ENCODE data around the gene SERPIND1.
"Not testable (repeated sequence)": the region's sequence is repeated elsewhere in the genome, so short reads cannot be mapped to it uniquely, and the experiment has no call there.

Gene SERPIND1, protein sequence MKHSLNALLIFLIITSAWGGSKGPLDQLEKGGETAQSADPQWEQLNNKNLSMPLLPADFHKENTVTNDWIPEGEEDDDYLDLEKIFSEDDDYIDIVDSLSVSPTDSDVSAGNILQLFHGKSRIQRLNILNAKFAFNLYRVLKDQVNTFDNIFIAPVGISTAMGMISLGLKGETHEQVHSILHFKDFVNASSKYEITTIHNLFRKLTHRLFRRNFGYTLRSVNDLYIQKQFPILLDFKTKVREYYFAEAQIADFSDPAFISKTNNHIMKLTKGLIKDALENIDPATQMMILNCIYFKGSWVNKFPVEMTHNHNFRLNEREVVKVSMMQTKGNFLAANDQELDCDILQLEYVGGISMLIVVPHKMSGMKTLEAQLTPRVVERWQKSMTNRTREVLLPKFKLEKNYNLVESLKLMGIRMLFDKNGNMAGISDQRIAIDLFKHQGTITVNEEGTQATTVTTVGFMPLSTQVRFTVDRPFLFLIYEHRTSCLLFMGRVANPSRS

DNA sequence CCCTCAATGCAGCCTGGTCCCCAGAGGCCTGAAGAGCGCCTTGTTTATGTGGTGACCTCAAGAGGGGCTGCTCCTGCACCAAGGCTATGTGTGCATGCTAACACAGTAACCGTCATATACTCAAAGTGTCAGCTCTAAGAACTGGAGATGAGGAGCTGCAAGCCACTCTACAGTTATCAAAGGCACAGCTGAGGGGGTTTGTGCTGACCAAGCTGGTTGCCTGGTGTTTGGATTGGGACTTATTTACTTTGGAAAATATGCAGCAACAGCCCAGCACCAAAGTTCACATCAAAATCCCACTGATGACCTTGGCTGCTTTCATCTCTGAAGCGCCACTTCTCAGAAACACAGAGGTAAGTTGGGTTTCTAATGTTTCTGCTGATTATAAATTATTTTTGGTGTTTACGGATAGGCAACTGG lies at the start of gene SERPIND1:
SERPIND1 (plus strand) TSS at position 321 of the 420 bp plus-strand sequence. CDS start 5,200 bp downstream, outside the sequence.
- DNase-seq: no peak

DNA sequence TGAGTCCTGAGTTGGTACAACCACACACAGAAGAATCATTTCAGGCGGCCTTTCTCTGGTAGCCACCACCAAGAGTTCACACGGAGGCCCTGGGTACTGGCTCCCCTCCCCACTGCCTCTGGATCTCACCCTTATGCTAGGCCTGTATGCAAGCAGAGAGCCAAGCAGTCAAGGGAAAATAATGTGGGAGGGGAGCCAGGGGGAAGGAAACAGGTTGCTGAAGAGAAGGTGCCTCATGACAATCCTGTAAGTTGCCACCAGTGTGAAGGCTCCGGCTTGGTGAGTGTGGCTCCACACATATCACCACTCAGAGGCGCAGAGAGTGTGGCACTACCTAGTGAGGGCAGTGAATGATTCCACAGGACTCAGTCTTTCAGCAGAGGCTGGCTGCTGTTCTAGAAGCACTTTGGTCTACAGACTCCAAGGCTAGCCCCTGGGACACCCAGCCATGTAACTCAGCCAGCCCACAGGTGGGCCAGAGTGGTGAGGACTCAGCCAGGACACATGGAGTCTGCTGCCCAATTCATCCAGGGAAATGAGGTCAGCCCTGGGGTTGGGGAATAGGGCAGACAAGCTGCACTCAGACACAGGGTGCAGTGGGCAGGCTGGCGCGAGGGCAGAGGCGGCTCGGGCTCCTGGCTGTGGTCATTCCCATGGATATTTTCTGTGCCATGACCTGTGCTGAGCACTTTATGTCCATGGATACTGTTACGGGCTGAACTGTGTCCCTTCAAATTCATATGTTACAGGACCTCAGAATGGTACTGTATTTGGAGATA lies 49.0 kb upstream of the SERPIND1 start:
- DNase-seq: no peak

DNA sequence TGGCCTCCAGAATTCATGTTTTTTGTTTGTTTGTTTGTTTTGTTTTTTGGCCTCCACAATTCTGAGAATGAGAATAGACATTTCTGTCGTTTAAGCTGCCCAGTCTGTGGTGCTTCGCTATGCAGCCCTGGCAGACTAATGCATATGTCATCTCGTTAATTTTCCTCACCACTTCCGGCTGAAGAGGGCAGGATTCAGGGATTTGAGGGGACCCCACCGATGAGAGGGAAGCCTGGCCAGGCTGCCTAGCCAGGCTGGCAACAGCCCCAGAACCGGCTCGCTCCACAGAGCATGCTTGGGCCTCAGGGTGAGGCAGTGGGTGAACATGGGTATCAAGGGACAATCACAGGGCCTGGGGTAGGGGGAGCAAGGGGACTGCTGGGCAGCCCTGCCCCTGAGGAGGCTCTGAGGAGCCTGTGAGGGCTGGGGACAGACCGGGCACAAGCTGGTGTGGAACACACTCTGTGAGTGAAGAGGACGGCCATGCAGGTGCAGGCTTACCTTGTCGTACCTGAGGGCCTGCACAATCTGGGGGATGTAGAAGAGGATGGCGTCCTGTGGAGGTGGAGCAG lies 47.8 kb upstream of the SERPIND1 start:
- no peak for DNase-seq

DNA sequence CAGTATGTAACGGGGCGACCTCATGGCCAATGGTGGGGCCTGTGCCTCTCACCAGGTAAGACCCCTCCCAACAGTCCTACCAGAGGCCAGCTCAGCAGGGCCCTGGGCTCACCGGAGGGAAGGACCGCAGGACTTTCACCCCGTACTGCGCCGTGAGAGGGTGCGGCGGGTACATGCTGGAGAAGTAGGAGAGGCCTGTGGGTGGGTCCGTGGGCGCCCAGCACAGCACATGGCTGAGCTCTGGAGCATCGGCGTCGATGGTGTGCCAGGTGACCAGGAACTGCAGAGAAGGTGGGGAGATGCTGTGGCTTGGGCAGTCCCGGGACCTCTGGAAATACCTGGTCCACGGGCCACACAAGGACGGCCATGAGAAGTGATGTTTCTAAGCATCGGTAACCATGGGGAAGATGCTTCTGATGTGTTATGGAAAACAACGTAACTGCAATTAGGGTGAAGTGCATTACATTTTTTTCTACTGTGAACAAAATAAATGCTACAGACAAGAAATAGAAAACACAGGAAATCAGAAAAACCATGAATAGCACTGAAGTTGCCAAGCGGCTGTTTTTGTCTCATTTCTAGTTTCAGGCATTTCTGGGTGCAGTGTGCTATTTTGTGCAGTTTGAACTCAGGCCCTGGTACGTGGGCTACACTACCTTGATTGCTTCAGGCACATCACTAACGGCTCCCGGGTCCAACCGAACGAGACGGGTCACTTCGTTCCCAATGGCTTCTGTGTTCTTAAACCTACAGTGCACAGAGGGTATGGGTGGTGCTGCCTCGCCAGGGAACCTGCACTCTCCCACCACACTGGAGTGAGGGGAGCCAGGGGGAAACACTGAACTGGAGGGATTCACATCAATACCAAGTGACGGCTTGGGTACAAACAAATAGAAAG lies 46.5 kb upstream of the SERPIND1 start:
- no peak for DNase-seq

DNA sequence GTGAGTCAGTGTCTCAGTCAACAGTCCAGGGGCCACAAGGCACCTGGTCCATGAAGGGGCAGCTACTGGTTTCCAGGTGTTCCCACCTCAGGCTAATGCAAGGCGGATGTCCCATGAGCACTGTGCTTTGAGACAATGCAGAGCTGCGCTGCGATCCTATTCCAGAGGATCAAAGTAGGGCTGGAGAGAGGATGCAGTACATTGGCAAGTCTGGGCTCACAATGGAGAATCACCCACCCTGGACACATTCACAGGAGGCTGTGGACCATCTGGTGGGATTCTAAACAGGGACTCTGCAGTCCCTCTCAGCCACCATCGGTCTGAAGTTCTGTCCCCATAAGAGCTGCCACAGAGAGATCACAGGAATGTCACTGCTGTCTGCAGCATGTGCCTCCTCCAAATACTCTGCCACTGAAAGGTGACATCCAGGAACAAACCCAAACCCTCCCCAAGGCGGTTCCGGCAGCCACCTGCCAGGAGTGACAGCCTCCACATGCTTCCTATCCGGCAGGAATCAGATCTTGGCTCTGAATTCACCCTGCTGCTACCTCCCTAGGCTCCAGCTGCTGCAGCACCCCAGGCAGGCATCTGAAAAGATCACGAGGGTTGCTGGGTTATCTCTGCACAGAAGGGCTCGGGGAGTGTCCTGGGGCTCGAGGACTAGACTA lies 45.3 kb upstream of the SERPIND1 start:
- no peak for DNase-seq

DNA sequence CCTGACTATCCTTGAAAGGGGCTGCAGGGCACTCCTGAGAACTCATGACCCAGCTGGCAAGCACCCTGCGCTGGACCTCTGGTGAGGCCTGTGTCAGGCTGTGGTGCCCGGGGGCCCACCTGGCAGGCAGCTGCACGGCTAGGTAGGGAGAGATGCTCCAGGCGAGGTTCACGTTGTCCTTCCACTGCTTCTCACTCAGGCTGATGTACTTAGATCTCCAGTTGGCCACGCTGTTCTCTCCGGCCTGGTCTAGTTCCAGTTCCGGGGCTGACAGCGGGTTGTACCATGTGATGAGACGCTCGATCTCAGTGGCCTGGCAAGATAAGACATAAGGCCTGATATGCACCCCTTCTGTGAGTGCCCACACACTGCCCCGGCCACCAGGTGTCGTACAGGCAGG lies 44.7 kb upstream of the SERPIND1 start:
- DNase-seq: no peak

DNA sequence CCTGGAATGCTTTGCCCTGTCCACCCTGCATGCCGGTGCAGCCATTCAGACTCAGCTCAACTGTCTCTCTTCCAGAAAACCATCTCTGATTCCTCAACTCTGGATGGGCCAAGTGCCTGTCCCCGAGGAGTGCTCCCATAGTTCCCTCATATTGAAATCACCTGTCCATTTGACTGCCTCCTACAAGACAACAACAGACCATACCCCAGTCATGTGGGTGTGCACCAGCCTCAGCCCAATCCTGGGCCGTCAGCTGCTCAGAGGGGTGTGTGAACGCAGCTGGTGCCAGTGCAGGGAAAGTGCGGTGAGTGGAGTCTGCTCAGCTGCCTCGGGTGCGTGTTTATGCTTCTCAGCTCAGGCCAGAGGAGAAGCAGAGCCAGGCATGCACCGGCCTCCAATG lies 41.5 kb upstream of the SERPIND1 start:
- DNase-seq: not testable (repeated sequence)

DNA sequence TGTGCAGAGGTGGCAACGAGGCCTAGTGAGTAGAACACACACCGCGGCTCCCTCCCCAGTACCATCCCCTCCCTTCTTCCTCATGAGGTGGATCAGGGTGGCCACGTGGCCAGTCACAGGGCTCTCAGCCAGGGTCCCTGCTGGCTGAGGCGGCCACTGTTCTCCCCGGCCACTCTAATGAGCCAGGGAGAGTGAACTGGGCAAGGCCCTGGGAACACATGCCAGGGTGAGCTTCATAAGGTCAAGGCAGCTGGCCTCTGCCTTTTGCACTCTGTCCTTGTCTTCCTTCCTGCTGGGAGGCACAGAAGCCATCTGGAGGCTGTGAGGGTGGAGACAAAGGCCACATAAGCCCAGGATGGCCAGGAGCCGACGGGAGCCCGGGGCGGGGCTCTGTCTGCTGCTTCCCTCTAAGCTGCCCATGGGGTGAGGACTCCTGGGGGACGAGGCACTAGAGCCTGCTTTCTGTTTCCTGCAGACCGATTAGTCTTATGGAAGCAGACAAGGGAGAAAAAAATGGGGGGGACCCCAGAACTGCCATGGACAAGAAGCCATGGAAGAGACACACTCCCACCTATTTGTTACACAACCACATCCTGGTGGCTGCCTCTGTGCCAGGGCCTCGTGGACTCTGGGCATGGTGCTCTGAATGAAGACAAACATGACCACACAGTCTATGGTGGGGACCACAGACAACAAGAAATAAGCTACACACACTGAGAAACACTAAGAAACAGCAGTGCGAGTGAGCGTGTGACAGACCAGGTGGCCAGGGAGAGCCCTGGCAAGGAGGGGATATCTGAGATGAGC lies 38.4 kb upstream of the SERPIND1 start:
- DNase-seq: not testable (repeated sequence)

DNA sequence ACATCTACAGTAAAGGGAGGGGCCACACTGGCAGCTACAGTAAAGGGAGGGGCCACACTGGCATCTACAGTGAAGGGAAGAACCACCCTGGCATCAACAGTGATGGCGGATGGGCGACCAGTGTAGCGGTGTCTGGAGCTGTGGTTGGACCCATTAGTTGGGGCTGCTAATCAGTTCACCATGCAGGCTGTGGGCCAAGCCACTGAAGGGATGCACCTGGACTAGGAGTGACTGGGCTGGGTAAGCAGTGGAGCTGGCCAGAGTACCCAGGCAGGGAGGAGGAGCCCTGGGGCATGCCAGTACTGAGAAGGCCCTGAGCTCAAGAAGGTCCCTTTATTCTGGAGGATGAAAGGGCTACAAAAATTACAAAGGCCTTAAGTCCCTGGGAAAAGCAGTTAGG lies 37.0 kb upstream of the SERPIND1 start:
- DNase-seq: not testable (repeated sequence)

DNA sequence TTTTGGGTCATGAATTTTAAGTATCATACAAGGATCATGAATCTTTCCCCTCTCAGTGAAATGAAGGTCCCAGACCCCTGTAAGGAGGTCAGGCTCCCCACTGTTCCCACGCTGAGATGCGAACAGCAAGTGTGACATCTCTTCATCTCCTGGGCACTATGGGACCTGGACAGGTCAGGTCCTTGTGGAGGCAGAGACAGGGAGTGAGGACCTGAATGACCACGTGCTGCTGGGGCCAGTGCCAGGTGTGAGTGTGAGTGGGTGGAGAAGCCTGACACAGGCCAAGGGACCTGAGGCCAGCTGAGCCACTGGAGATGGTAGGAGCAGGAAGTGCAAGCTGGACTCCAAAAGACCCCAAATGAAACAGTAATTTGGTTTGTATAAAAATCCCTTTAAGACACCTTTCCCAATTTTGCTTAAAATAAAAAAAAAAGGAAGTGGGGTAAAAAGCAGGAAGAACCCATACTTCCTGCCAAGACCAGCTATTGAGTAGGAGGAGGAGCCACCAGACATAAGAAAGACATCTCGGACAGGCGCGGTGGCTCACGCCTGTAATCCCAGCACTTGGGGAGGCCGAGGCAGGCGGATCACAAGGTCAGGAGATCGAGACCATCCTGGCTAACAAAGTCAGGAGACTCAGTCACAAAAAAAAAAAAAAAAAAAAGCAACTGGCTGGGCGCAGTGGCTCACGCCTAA lies 35.4 kb upstream of the SERPIND1 start:
- DNase-seq: no peak

DNA sequence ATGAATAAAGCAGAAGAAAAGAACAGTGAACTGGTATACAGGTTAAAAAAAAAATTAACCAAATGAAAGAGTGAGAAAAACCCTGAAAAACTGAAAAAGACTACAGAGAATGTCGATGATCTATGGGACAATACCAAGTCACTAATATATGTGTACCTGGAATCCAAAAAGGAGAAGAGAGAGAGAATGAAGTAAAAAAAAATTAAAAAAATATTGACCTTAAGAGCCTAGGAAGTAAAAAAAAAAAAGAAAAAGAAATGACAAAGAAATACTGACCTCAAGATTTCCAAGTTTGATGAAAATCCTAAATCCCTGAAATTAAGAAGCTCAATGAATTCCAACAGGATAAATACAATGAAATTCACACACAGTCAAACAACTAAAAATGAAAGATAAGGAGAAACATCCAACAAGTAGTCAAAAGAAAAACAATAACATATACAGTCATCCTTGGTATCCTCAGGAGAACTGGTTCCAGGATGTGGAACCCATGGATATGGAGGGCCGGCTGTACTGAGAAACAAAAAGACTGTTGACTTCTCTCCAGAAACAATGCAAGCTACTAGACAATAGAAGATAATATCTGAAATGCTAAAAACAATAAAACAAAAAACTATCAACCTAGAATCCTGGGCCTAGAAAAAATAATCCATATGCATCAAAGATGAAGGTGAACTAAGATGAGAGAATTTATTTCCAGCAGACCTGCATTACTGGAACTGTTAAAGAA lies 33.5 kb upstream of the SERPIND1 start:
- no peak for DNase-seq

DNA sequence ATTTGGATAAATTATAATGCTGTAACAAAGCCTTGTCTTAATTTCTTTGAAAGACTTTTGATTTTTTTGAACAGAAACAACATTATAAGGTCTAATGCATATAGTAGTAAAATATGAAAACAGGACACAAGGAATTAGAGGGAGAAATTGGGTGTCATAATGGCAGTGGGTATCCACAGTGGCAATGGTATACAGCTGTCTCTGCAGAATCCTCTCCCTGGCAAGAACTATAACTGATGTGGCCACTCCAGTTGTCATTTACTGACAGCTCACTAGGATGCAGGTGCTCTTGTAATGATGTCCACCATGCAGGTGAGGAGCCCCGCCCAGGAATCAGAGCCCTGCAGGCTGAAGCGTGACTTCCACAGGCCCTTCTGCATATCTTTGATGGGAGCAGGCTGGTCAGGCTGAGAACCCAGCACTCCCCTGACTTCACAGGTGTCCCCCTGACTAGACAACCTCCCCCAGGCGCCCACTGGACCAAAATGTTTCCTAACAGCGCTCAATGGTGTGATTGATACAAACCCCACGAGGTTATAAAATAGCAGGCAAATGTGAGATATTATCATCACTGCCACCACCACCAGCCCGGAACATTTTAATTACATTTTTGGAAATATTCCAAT lies 32.8 kb upstream of the SERPIND1 start:
- DNase-seq: no peak

DNA sequence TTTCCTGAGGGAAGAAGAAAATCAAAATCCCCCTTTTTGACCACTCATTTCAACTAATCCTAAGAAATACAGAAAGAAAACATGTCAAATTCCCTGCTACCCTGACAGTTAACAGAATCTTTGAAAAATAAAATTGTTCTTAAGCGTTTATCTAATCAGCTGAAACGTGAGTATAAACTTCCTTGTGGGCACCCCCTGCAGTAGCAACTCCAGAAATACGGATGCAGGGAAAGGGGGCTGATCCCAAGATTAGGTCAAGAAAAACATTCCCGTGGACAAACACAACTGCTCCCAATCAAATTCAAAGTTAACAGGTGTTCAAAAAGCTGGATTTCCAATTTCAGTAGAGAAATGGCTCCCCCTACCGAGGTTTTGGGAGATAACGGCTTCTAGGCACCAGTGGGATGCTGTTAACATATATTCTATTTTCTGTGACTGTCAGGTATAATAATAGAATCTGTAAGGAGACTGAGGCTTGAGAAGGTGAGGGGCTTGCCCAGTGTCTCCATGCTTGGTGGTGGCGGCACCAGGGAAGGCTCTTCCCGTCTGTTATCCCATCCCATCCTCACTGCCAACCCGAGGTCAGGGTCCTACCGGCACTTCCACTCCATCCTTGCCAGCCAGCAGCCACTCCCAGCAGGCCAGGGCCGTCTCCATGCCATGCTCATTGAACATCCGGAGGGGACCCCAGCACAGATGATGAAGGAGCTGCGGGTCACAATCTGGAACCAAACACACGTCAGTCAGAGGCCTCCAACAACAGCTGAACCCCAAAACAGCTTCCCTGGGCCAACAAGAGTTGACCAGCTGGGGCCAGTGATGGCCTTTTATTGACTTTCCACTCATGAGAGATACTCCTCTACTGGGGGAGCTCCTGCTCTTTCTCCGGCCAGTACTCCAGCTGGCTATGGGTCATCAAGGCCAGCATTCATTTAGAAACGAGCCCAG lies 32.0 kb upstream of the SERPIND1 start:
- DNase-seq: no peak

DNA sequence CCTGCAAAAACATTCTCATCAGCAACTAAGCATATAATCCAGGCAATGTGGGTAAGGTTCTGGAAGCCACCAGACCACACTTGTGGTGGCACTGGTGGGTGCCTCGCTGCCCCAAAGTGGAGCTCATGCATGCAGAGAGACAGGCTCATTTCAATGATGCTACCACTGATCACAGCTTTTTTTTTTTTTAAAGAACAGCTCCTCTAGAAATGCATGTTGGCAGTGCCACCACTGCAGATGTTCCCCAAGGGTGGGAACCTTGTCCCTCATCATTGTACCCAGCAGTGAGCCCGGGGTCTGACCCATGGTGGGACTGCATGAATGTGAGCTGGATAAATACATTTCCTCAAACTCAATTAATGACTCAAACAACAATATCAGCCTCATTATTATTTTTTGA lies 31.1 kb upstream of the SERPIND1 start:
- no peak for DNase-seq

DNA sequence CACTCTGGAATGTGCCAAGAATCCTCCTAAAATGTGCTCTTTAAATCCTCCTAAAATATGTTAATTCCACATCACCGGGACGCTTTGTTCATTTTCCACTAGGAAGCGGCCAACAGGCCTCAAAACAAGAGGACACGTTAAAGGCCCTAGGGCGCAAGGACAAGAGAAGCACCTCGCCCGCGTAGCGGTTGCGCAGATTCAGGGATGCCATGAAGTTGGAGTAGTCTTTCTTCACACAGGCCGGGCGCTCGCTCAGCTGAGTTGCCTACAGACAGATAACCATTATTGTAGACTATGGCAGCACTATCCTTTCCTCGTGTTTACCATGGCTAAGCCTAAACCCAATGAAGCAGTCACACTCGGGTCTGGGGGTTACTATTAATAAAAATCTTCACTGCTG lies 29.5 kb upstream of the SERPIND1 start:
- DNase-seq: no peak

DNA sequence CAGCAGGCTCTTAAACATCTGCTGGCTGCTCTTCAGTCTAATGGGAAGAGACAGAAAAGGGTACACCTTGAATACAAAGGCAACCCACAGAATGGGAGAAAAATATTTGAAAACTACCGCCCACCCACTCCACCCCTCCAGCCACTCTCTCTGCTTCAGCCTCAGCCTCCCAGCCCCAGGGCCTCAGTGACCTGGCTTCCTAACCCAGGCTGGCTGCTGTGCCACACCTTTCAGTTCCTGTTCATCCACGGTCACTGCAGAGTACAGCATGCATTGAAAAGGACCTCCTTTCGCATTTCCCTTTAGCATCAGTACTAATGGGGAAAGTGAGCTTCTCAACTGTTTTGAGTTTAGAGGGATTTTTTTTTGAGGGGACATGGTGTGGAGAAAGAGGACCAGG lies 28.8 kb upstream of the SERPIND1 start:
- DNase-seq: no peak

DNA sequence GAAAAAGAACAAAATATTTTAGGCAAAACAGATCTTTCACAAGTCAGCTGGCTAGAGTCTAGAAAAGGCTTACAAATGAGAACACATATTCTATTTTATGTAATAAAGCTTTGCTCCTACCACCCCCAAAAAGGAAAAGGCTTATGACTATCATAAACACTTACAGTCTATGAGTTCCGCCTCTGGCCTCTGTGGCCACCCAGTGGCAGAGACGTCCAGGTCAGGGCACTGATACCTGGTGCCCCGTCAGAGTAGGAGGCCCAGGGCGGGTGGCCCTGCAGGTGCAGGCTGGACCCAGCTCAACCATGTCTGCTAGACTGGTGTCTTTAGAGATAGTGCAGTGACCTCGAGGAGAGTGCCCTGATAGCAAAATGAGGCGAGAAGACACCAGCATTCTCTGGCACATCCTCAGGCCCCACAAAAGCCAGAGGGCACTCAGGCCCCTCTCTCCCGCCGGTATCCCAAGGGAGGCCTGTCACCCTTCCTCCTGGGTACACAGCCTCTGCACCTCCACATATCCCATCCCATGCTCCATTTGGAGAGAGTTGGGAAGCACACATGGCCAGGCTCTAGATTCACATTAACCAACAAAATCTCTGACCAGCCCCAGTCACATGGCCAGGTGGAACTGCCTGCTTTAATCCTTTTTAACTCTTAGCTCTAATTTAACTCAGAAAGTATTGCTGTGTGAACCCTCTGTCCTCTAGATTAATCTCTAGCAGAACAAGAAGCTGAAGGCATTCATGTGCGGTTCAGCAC lies 27.3 kb upstream of the SERPIND1 start:
- DNase-seq: no peak

Measured in right forelimb (tissue), 1 donor.